Measurements from ENCODE around the gene ACO2. TPM values are rescaled to one million over a fixed set of nuclear protein-coding genes. Genes with fewer than 3 reads are reported as not detected.

ACO2 gene
- total and polyA plus RNA-seq, 2 of the 13 experiments (the other 11 are each of a cell fraction or from before 2014, with no cell fraction given) = 19.2 to 45.6 TPM

GRCh38 chr22:41525450-41526225 is 56.7 kb downstream of the ACO2 start:
- Histone ChIP-seq H3K27me3 (ENCODE audit: control insufficient read depth in 1 of 2, insufficient read depth in 2 of 2, low read length in 2 of 2) (no peaks in the 10 kb centered on the region), H3K27ac (ENCODE audit: extremely low read length, insufficient read depth, low read length) (peak overlapping the region; percentile 48), H3K4me2 (ENCODE audit: low read depth, low read length) (no peak overlapping the region), H3K79me2 (ENCODE audit: insufficient read depth, low read length) (no peaks in the 10 kb centered on the region), H4K20me1 (ENCODE audit: insufficient read depth, low read length) (0 out of 2 replicates have a peak, but pooled peaks cover 4% of the 10 kb centered on the region), H3K4me3 (replicated peaks in 1 of 3; ENCODE audit: insufficient read depth in 1 of 3, low read depth in 2 of 3, low read length in 3 of 3) (no peak overlapping the region), H2AFZ (ENCODE audit: low read length) (no peak overlapping the region), H3K36me3 (replicated peaks in 1 of 2; ENCODE audit: control insufficient read depth in 1 of 2, insufficient read depth in 2 of 2, low read length in 2 of 2) (peaks cover 23 to 50% of the 10 kb centered on the region in 2 experiments), H3K9ac (ENCODE audit: insufficient read depth, low read depth, low read length) (no peak overlapping the region), H3K9me3 (ENCODE audit: low read length) (no peaks in the 10 kb centered on the region), H3K4me1 (ENCODE audit: insufficient read depth, low read length) (peaks cover 64% of the 10 kb centered on the region)
- ChIA-PET POLR2A (interaction anchor here (2.4 kb wide), 1 partner anchor 57 kb away, joined by 9 read pairs; the partner anchor contains the start of genes ACO2 and PHF5A), CTCF (ENCODE audit: low intra/inter-chr PET ratio, low total read pairs) (interaction anchor here (2.2 kb wide), 1 partner anchor 122 kb away, joined by 11 read pairs; no protein-coding TSS in a partner anchor)
- DNase-seq (ENCODE audit: low spot score) (no peak), FAIRE-seq (no peak), ATAC-seq (peak; percentile 11)
- intact Hi-C loops (cut with micrococcal nuclease; ENCODE audit: unreplicated experiment) (no loop called here), in situ Hi-C loops (cut with HindIII; ENCODE audit: extremely low pct_ligation_motif_present, low pct_unique_long_range_greater_than_20kb) (no loop called here)
- WGBS (ENCODE audit: low lambda C conversion rate) = 92% methylated on average over 6 of the region's 13 CpGs
- no TSS peak for BruUV-seq (replicated peaks)
- TF ChIP-seq ZBTB2 (CRISPR knock-in tag; IDR thresholded peaks at IDR 0.05; ENCODE audit: low read depth) (no peak), POLR2A (IDR thresholded peaks at IDR 0.05; ENCODE audit: insufficient read depth in 1 of 2, low read depth in 2 of 2, low read length in 2 of 2) (peak in 1 of 2 experiments; percentile 34; a peak in 2 of 4 replicates), ZFY (CRISPR knock-in tag; IDR thresholded peaks at IDR 0.05) (peak; percentile 33; the same call in 1 of the 2 replicates), REXO4 (CRISPR knock-in tag; IDR thresholded peaks at IDR 0.05; ENCODE audit: borderline replicate concordance) (peak; percentile 54; the same call in 1 of the 2 replicates), ZFP91 (CRISPR knock-in tag; IDR thresholded peaks at IDR 0.05; ENCODE audit: borderline replicate concordance) (0 out of 2 replicates have a peak, but pooled peaks have one; percentile 39), ZFP62 (CRISPR knock-in tag; IDR thresholded peaks at IDR 0.05) (no peak), ZNF574 (CRISPR knock-in tag; IDR thresholded peaks at IDR 0.05) (peak; percentile 14), TAF1 (CRISPR knock-in tag; IDR thresholded peaks at IDR 0.05) (no peak), RBM39 (IDR thresholded peaks at IDR 0.05; ENCODE audit: low read depth, low read length, poor library complexity, severe bottlenecking) (peak; percentile 4), NFKB2 (CRISPR knock-in tag; IDR thresholded peaks at IDR 0.05; ENCODE audit: borderline replicate concordance) (0 out of 2 replicates have a peak, but pooled peaks have one; percentile 31), AGO2 (optimal IDR thresholded peaks at IDR 0.05; ENCODE audit: low read depth, low read length) (peak; percentile 94), TARDBP (CRISPR knock-in tag; IDR thresholded peaks at IDR 0.05) (0 out of 2 replicates have a peak, but pooled peaks have one; percentile 13), ZNF75D (CRISPR knock-in tag; IDR thresholded peaks at IDR 0.05; ENCODE audit: borderline replicate concordance) (no peak), AGO1 (IDR thresholded peaks at IDR 0.05; ENCODE audit: low read depth, low read length, poor library complexity, severe bottlenecking) (peak; percentile 98), MYC (CRISPR knock-in tag; IDR thresholded peaks at IDR 0.05; ENCODE audit: borderline replicate concordance) (peak; percentile 12; the same call in 1 of the 2 replicates), RBM22 (optimal IDR thresholded peaks at IDR 0.05; ENCODE audit: low read length) (peak; percentile 94)

All from HepG2 (cell line).